ENCODE measurements around the gene INSIG2.
"Not testable (repeated sequence)": the region's sequence is repeated elsewhere in the genome, so short reads cannot be mapped to it uniquely, and the experiment has no call there.

Gene INSIG2

GRCh38 chr2:118061135-118061955, 26.9 kb upstream of the INSIG2 start:
- no peak for DNase-seq

- DNase-seq: no peak
These were observed 26.2 kb upstream of the INSIG2 start for GRCh38 chr2:118062048-118062447.

- DNase-seq: no peak
These were observed 25.6 kb upstream of the INSIG2 start for GRCh38 chr2:118062669-118063068.

DNA sequence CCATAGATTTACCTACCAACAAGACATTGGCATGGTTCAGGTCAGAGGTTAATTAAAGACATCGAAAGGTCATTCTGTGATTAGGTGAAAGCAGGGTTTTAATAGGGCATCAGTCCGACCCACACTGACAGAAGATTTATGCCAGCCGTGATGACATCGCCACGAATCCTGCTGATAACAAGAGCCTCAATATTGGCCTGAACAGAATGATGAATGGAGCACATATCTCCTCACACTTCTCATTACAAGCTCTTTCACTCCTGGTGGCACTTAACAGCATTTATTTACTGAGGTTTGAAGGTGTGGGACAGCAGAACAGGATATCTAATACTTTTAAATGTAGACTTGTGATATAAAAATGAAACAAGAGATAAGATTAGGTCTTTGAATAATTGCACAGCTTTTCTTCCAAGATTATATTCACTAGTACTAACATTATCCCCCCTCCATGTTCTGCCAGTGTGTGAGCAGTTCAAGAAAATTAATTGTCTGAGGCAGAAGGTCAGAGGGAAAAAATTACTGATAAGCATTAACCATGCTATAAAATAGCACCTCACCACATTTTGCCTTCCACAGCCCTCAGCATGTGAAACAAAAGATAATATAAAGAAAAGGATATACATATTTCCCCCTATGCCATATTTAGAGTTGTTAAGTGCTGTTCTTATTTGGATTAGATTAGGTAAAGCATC, 23.1 kb upstream of the INSIG2 start:
- DNase-seq: no peak

- DNase-seq: no peak
These were observed 22.3 kb upstream of the INSIG2 start for GRCh38 chr2:118065921-118066511.

- no peak for DNase-seq
These were observed 10.5 kb upstream of the INSIG2 start for GRCh38 chr2:118077636-118078247.

DNA sequence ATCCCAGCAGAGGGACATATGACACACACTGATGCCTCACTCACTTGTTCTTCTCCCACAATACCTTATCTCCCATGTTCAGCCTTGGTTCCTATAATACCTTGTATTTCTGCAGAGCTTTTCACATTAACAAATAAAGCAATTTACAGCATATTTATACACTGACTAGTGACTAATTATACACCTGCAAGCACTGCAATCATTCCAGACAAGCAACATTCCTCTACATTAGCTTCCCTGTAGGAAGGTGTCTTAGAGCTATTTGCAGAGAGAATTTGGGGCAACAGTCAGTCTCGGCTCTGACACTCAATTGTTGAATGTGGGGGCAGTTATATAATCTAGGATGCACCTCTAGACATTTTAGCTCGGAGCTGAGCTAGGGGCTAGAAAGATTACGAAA, 9.5 kb upstream of the INSIG2 start:
- no peak for DNase-seq

DNA sequence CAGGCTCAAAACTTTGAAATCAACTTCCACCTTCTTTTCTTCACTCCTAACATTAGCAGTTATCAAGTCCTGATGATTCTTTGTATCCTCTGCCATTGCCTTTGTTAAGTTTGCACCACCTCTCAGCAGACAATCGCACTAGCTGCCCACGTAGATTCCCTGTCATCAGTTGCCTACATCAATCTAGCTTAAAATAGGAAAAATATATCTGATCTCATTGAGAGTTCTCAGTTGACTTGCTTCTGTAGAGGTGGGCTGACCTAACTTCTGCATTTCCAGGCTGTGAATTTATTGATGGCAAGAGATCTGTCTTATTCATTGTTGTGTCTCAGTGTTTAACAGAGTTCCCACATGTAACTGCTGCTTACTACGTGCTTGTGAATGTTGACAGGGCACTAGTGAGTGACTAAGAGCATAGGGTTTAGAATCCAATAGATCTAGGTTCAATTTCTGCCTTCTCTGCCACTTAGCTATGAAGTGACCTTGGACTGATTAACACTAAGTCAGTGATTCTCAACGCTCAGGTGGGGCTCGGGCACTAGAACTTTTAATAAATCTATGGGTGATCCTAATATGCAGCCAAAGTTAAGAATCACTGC, 3.7 kb upstream of the INSIG2 start:
- no peak for DNase-seq

GRCh38 chr2:118085173-118086023, 2.9 kb upstream of the INSIG2 start:
- no peak for DNase-seq

- no peak for DNase-seq
These were observed 2.1 kb upstream of the INSIG2 start for GRCh38 chr2:118086024-118086633.

GRCh38 chr2:118089139-118089800, 999 bp downstream of the INSIG2 start:
- peak; percentile 10 for DNase-seq

- no peak for DNase-seq
These were observed 2.3 kb downstream of the INSIG2 start for GRCh38 chr2:118090387-118091139.

DNA sequence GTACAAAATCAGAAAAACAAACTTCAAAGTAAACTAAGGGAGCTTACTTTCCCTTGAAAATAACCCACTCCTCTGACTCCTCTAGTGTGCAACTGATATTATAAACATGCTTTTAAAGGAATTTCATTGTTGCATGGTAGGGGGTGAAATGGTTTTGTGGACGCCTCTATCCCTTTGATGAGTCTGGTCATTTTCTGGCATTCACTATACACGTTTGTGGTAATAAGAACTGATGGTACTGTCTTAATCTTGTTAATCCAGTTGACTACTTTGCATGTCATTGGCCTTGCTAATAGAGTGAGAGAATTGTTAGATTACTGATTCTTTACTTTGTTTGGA, 2.8 kb downstream of the INSIG2 start:
- DNase-seq: no peak

GRCh38 chr2:118091631-118092030, 3.4 kb downstream of the INSIG2 start:
- no peak for DNase-seq

- not testable (repeated sequence) for DNase-seq
These were observed 5.8 kb downstream of the INSIG2 start for GRCh38 chr2:118094102-118094501.

GRCh38 chr2:118094503-118094902, 6.2 kb downstream of the INSIG2 start:
- no peak for DNase-seq

DNA sequence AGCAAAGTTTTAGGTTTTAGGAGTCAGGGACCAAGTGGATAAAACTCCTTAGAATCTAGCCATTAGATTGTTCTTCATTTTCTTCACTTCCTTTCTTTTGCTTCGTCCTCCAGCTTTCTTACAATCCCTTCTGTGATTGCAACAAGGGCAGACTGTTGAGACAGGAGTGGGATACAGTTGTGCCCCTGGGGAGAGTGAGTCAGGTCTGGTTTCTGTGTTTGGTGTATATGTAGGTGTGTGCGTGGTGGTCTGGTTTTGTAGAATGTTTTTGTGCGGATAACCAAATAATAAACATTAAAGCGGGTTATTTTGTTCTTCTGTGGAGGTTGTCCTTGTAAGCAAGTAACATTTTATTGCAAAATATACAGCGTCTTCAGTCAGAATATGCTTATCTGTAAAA, 7.3 kb downstream of the INSIG2 start:
- no peak for DNase-seq

DNA sequence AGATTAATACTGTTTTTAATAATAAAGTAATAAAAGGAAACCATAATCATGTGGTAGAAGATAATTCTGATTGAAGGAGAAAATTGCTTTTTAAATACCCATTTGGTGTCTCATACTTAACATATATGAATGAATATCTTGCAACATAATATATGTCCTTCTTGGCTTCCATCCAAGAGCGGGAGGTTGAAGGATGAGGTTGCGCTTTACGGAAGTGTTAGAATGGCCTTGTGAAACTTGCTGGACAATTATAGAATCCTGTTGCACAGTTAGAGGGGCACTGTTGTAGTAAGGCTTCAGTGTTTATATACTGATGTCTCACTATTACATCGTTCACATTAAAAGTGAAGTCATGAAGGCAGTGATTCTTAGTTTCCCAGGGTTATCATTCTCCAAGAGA, 9.4 kb downstream of the INSIG2 start:
- DNase-seq: no peak

GRCh38 chr2:118098307-118099030, 10.2 kb downstream of the INSIG2 start:
- no peak for DNase-seq

All from NCI-H1694 treated with DMSO at 0.1 percent for 48 hours (cell line).